H1 (cell line): ENCODE data around the gene CYP11A1. TPM values are rescaled to one million over a fixed set of nuclear protein-coding genes. Genes with fewer than 3 reads are reported as not detected.
A peak's percentile ranks its signal among the peaks of the same experiment; 100 is the strongest.

Source experiments
- CTCF ChIA-PET: fragments of 300-600 bp; sonication (Branson Sonifier 250); formaldehyde crosslinking; loops from one replicate; lab custom pipeline; 2021; ENCODE audit not compliant: partially characterized antibody; lab: Charles Lee
- POLR2A ChIA-PET: fragments of 300-600 bp; sonication (Branson Sonifier 250); formaldehyde crosslinking; loops from one replicate; lab custom pipeline; 2021; ENCODE audit warnings: inconsistent platforms; ENCODE audit not compliant: partially characterized antibody; lab: Charles Lee
- DNase-seq, 2 experiments: peaks; one replicate each; pipeline versions ENCODE4 v3.0.0 to v3.0.0-alpha.2; 2010 to 2022; ENCODE audit warnings: low spot score in 2 of 2, low read depth in 1 of 2, mixed read lengths in 1 of 2
- FAIRE-seq: peaks from 2 replicates; lab custom pipeline; 2011; peaks lifted over from hg19 to GRCh38; lab: Jason Lieb, UNC
- H2AFZ ChIP-seq: 2 replicates; pipeline ENCODE4 v1.8.1; 2012; ENCODE audit warnings: low read length, inconsistent platforms
- H2AK5ac ChIP-seq: 2 replicates; pipeline ENCODE4 v1.6.1; 2013; ENCODE audit warnings: low read depth, low read length
- H2BK120ac ChIP-seq: replicated peaks from 2 replicates; pipeline ENCODE3; 2013; ENCODE audit warnings: low read depth, low read length, inconsistent platforms
- H2BK12ac ChIP-seq: 2 replicates; pipeline ENCODE4 v1.6.1; 2013; ENCODE audit warnings: low read depth, low read length
- H2BK15ac ChIP-seq: 2 replicates; pipeline ENCODE4 v1.6.1; 2013; ENCODE audit warnings: low read length
- H2BK20ac ChIP-seq: 2 replicates; pipeline ENCODE4 v1.6.1; 2013; ENCODE audit warnings: low read length
- H2BK5ac ChIP-seq: 2 replicates; pipeline ENCODE4 v1.6.1; 2013; ENCODE audit warnings: low read depth, low read length
- H3K14ac ChIP-seq: 2 replicates; pipeline ENCODE4 v1.6.1; 2013; ENCODE audit warnings: inconsistent platforms; ENCODE audit not compliant: insufficient read length
- H3K18ac ChIP-seq: 2 replicates; pipeline ENCODE4 v1.6.1; 2013; ENCODE audit warnings: low read length; ENCODE audit errors: extremely low read depth
- H3K23ac ChIP-seq: 2 replicates; pipeline ENCODE4 v1.6.1; 2013; ENCODE audit warnings: inconsistent platforms; ENCODE audit not compliant: insufficient read length
- H3K23me2 ChIP-seq: 2 replicates; pipeline ENCODE4 v1.6.1; 2013; ENCODE audit warnings: low read depth, low read length
- H3K27ac ChIP-seq: 2 replicates; pipeline ENCODE4 v1.6.1; 2011; ENCODE audit warnings: low read depth, low read length, inconsistent platforms
- H3K27me3 ChIP-seq, 4 experiments: replicated peaks in 1 of 4; 1 replicate in 1 of 4; 2 replicates in 3 of 4; pipeline versions ENCODE4 v1.6.1 to v1.8.1; 2011 to 2013; ENCODE audit warnings: low read length in 3 of 4, mild to moderate bottlenecking in 3 of 4, inconsistent platforms in 2 of 4, mixed read lengths in 2 of 4, moderate library complexity in 1 of 4; ENCODE audit not compliant: control insufficient read depth in 3 of 4, insufficient read depth in 3 of 4; ENCODE audit errors: extremely low read depth in 1 of 4
- H3K36me3 ChIP-seq, 4 experiments: 2 replicates each; pipeline versions ENCODE4 v1.6.1 to v1.8.1; 2011 to 2013; ENCODE audit warnings: mild to moderate bottlenecking in 4 of 4, low read length in 3 of 4, moderate library complexity in 2 of 4, control low read depth in 1 of 4, inconsistent platforms in 1 of 4; ENCODE audit not compliant: insufficient read depth in 4 of 4, control insufficient read depth in 2 of 4
- H3K4ac ChIP-seq: replicated peaks from 2 replicates; pipeline ENCODE3; 2013; ENCODE audit warnings: low read length, low read depth, mixed read lengths, inconsistent platforms; ENCODE audit not compliant: insufficient read length
- H3K4me1 ChIP-seq, 4 experiments: replicated peaks in 1 of 4; 1 replicate in 1 of 4; 2 replicates in 3 of 4; pipeline versions ENCODE4 v1.6.1 to v1.8.1; 2011 to 2013; ENCODE audit warnings: low read length in 3 of 4, inconsistent platforms in 2 of 4, mixed read lengths in 1 of 4; ENCODE audit not compliant: insufficient read depth in 4 of 4, control insufficient read depth in 3 of 4
- H3K4me2 ChIP-seq, 2 experiments: 2 replicates each; pipeline versions ENCODE4 v1.6.1 to v1.8.1; 2011 to 2013; ENCODE audit warnings: low read depth in 2 of 2, low read length in 2 of 2, control low read depth in 1 of 2, inconsistent platforms in 1 of 2, mild to moderate bottlenecking in 1 of 2; ENCODE audit not compliant: insufficient read depth in 1 of 2
- H3K4me3 ChIP-seq, 4 experiments: fragments of 200-600, 300-600 bp in 1 of 4; sonication (generic), shearing (Covaris generic), sonication (Bioruptor Twin) in 1 of 4; 2 replicates each; pipeline versions ENCODE4 v1.5.1 to v1.8.1; 2011 to 2016; ENCODE audit warnings: low read length in 4 of 4, low read depth in 3 of 4, control low read depth in 2 of 4, inconsistent platforms in 2 of 4, mild to moderate bottlenecking in 2 of 4, mixed read lengths in 1 of 4, moderate library complexity in 1 of 4; ENCODE audit not compliant: insufficient read depth in 2 of 4; ENCODE audit errors: extremely low read depth in 1 of 4
- H3K56ac ChIP-seq: replicated peaks from 2 replicates; pipeline ENCODE3; 2013; ENCODE audit warnings: low read depth, mild to moderate bottlenecking, mixed read lengths, low read length, inconsistent platforms; ENCODE audit not compliant: insufficient read length
- H3K79me1 ChIP-seq: 2 replicates; pipeline ENCODE4 v1.6.1; 2013; ENCODE audit warnings: low read depth, low read length, control low read depth
- H3K79me2 ChIP-seq, 2 experiments: 2 replicates each; pipeline versions ENCODE4 v1.6.1 to v1.8.1; 2012 to 2013; ENCODE audit warnings: low read length in 2 of 2, mild to moderate bottlenecking in 2 of 2, inconsistent platforms in 1 of 2; ENCODE audit not compliant: insufficient read depth in 2 of 2, control insufficient read depth in 1 of 2
- H3K9ac ChIP-seq, 4 experiments: replicated peaks in 1 of 4; 1 replicate in 1 of 4; 2 replicates in 3 of 4; pipeline versions ENCODE4 v1.6.1 to v1.8.1; 2011 to 2013; ENCODE audit warnings: low read depth in 3 of 4, low read length in 3 of 4, control low read depth in 2 of 4, mild to moderate bottlenecking in 2 of 4, moderate library complexity in 2 of 4, inconsistent platforms in 1 of 4; ENCODE audit errors: extremely low read depth in 1 of 4
- H3K9me3 ChIP-seq, 2 experiments: 2 replicates each; pipeline versions ENCODE4 v1.6.1 to v1.8.1; 2012 to 2013; ENCODE audit warnings: mild to moderate bottlenecking in 2 of 2, moderate library complexity in 2 of 2, control low read depth in 1 of 2, inconsistent platforms in 1 of 2, low read depth in 1 of 2, low read length in 1 of 2, mixed read lengths in 1 of 2; ENCODE audit not compliant: insufficient read depth in 2 of 2
- H4K20me1 ChIP-seq, 2 experiments: replicated peaks in 1 of 2; 2 replicates each; pipeline versions ENCODE3 to v1.8.1; 2011 to 2013; ENCODE audit warnings: inconsistent platforms in 2 of 2, low read length in 2 of 2, mild to moderate bottlenecking in 1 of 2; ENCODE audit not compliant: insufficient read depth in 2 of 2, control insufficient read depth in 1 of 2
- H4K5ac ChIP-seq: 2 replicates; pipeline ENCODE4 v1.6.1; 2013; ENCODE audit warnings: low read length, low read depth, mixed read lengths, inconsistent platforms; ENCODE audit not compliant: insufficient read length
- H4K8ac ChIP-seq: 2 replicates; pipeline ENCODE4 v1.8.0; 2013; ENCODE audit warnings: mild to moderate bottlenecking, moderate library complexity, low read length, inconsistent platforms; ENCODE audit not compliant: insufficient read depth; ENCODE audit errors: extremely low read depth
- H4K91ac ChIP-seq: replicated peaks from 2 replicates; pipeline ENCODE3; 2013; ENCODE audit warnings: low read length, mixed read lengths, inconsistent platforms; ENCODE audit not compliant: insufficient read length
- ATF3 ChIP-seq: IDR thresholded peaks from 2 replicates; pipeline ENCODE4 v1.6.1; 2011; ENCODE audit warnings: low read depth, mild to moderate bottlenecking, low read length; ENCODE audit not compliant: insufficient read depth
- CBX8 ChIP-seq: fragments of 300-800, 300-1000 bp; sonication (generic); IDR thresholded peaks from 2 replicates; pipeline ENCODE4 v1.7.1; 2016; ENCODE audit warnings: low read depth, low read length, borderline replicate concordance
- TBP ChIP-seq: IDR thresholded peaks from 2 replicates; pipeline ENCODE4 v1.6.1; 2011; ENCODE audit warnings: low read depth, low read length, improper control_type of control experiment
- TCF12 ChIP-seq: IDR thresholded peaks from 2 replicates; pipeline ENCODE4 v1.6.1; 2011; ENCODE audit warnings: low read depth, mild to moderate bottlenecking, low read length
- WGBS, 2 experiments: shearing (Covaris generic) in 1 of 2; methylation state at CpG; one replicate each; pipeline versions ENCODE4 v1.1.6 to v1.1.7; 2013 to 2015; ENCODE audit warnings: low lambda C conversion rate in 2 of 2, mixed read lengths in 2 of 2, inconsistent platforms in 1 of 2, low coverage in 1 of 2, missing lambda C conversion rate in 1 of 2; ENCODE audit not compliant: insufficient replicate concordance in 2 of 2, insufficient coverage in 1 of 2, insufficient read length in 1 of 2; ENCODE audit errors: extremely low coverage in 1 of 2, missing lambda C conversion rate in 1 of 2; 5-methylcytosine and 5-hydroxymethylcytosine counted together
- polyA plus RNA-seq, 7 experiments: library from polyadenylated mRNA; depleted of rRNA in 3 of 7; stranded (reverse) in 5 of 7; unstranded in 2 of 7; fragments of >200 nt in 5 of 7; fragments of 200-250 nt in 2 of 7; gene quantifications; 1 replicate in 5 of 7; 2 replicates in 1 of 7; 4 replicates in 1 of 7; pipeline versions ENCODE4 v1.2.1 to v1.2.3, GENCODE V29; 2011 to 2013; ENCODE audit warnings: missing spikeins in 2 of 7, mixed read lengths in 2 of 7
- total RNA-seq: library from RNA; stranded (reverse); fragmentation: NEBNext Ultra II Directional; extraction: Animal tissue kit (Norgen Biotek cat#: 25700); gene quantifications from 2 replicates; pipeline ENCODE4 v1.2.1, GENCODE V29; 2021

CYP11A1 gene
- total and polyA plus RNA-seq, 2 of the 8 experiments (the other 6 are each of a cell fraction or from before 2014, with no cell fraction given) = 1.9 to 7.2 TPM

- DNase-seq = no peak
- H2BK120ac ChIP-seq = no peak overlapping the region
- no peak for FAIRE-seq
- H3K4me3 ChIP-seq = no peak overlapping the region
- no peak overlapping the region for H4K8ac ChIP-seq
- no peaks in the 10 kb centered on the region for H4K20me1 ChIP-seq
- no peak overlapping the region for H2BK20ac ChIP-seq
- H4K91ac ChIP-seq = no peak overlapping the region
- H2BK12ac ChIP-seq = no peak overlapping the region
- no peaks in the 10 kb centered on the region for H3K9me3 ChIP-seq
- no peak overlapping the region for H3K23ac ChIP-seq
- H3K4me2 ChIP-seq = no peak overlapping the region
- H3K27me3 ChIP-seq = no peaks in the 10 kb centered on the region
- H3K27ac ChIP-seq = no peak overlapping the region
- H3K23me2 ChIP-seq = no peaks in the 10 kb centered on the region
- H2AFZ ChIP-seq = 0 out of 2 replicates have a peak overlapping the region, but pooled peaks have one; percentile 74
- H2BK5ac ChIP-seq = no peak overlapping the region
- H4K5ac ChIP-seq = peak overlapping the region; percentile 21
- no peaks in the 10 kb centered on the region for H3K79me2 ChIP-seq
- H3K18ac ChIP-seq = peak overlapping the region; percentile 39; the same call in 1 of the 2 replicates
- H3K4ac ChIP-seq = no peak overlapping the region
- H2AK5ac ChIP-seq = 0 out of 2 replicates have a peak overlapping the region, but pooled peaks have one; percentile 29
- no peaks in the 10 kb centered on the region; a peak in 1 of 7 replicates for H3K4me1 ChIP-seq
- H3K9ac ChIP-seq = no peak overlapping the region
- CTCF ChIA-PET = interaction anchor here (1.2 kb wide), 1 partner anchor 24 kb away, joined by 4 read pairs; no protein-coding TSS in a partner anchor
- no peaks in the 10 kb centered on the region for H3K36me3 ChIP-seq
- 93% methylated on average over 10 of the region's 10 CpGs; no CpG with 5 or more reads in 1 of the 2 experiments for WGBS, 2 experiments
- H2BK15ac ChIP-seq = no peak overlapping the region
- POLR2A ChIA-PET = no interaction called here
- H3K79me1 ChIP-seq = no peaks in the 10 kb centered on the region
- H3K14ac ChIP-seq = no peak overlapping the region
- no peak overlapping the region for H3K56ac ChIP-seq
- no peak for TF ChIP-seq TBP
- no peak for TF ChIP-seq ATF3
- TF ChIP-seq CBX8 = no peak
- TF ChIP-seq TCF12 = no peak
Measured at GRCh38 chr15:74345051-74345450, 22.4 kb downstream of the CYP11A1 start.
